GM19193 (cell line): ENCODE measurements around the gene SPAG5.
A peak's percentile ranks its signal among the peaks of the same experiment; 100 is the strongest.

Experiments
- POLR2A ChIP-seq: IDR thresholded peaks from 4 replicates; pipeline ENCODE4 v1.6.1; 2011; ENCODE audit not compliant: insufficient read depth, insufficient read length; ENCODE audit errors: extremely low read depth

Gene SPAG5

GRCh38 chr17:28555022-28555421 is 43.8 kb downstream of the SPAG5 start:
- no peak for TF ChIP-seq POLR2A

GRCh38 chr17:28554565-28554964 is 44.3 kb downstream of the SPAG5 start:
- no peak for TF ChIP-seq POLR2A

GRCh38 chr17:28553000-28553505 is 45.8 kb downstream of the SPAG5 start:
- no peak for TF ChIP-seq POLR2A

GRCh38 chr17:28552176-28552999 is 46.4 kb downstream of the SPAG5 start, which contains the start of gene UNC119:
Gene UNC119 (minus strand): TSS chr17:28552624. CDS start chr17:28552557, 67 bp downstream.
- peak; percentile 87 for TF ChIP-seq POLR2A

- TF ChIP-seq POLR2A = no peak
Observed at GRCh38 chr17:28551421-28552175, 47.2 kb downstream of the SPAG5 start.

- no peak for TF ChIP-seq POLR2A
Observed at GRCh38 chr17:28550858-28551257, 48.0 kb downstream of the SPAG5 start.

GRCh38 chr17:28549236-28550132 is 49.3 kb downstream of the SPAG5 start:
- peak; percentile 52 for TF ChIP-seq POLR2A

- no peak for TF ChIP-seq POLR2A
Observed at GRCh38 chr17:28548417-28549130, 50.3 kb downstream of the SPAG5 start.

GRCh38 chr17:28547623-28548416 is 51.0 kb downstream of the SPAG5 start:
- TF ChIP-seq POLR2A = peak; percentile 26

GRCh38 chr17:28547096-28547622 is 51.7 kb downstream of the SPAG5 start:
- TF ChIP-seq POLR2A = no peak

- no peak for TF ChIP-seq POLR2A
Observed at GRCh38 chr17:28545787-28546415, 52.9 kb downstream of the SPAG5 start.

GRCh38 chr17:28545141-28545503 is 53.7 kb downstream of the SPAG5 start:
- TF ChIP-seq POLR2A = no peak
